ENCODE results near the gene AHNAK2.
"Not testable (repeated sequence)": the region's sequence is repeated elsewhere in the genome, so short reads cannot be mapped to it uniquely, and the experiment has no call there.

The AHNAK2 gene

DNA sequence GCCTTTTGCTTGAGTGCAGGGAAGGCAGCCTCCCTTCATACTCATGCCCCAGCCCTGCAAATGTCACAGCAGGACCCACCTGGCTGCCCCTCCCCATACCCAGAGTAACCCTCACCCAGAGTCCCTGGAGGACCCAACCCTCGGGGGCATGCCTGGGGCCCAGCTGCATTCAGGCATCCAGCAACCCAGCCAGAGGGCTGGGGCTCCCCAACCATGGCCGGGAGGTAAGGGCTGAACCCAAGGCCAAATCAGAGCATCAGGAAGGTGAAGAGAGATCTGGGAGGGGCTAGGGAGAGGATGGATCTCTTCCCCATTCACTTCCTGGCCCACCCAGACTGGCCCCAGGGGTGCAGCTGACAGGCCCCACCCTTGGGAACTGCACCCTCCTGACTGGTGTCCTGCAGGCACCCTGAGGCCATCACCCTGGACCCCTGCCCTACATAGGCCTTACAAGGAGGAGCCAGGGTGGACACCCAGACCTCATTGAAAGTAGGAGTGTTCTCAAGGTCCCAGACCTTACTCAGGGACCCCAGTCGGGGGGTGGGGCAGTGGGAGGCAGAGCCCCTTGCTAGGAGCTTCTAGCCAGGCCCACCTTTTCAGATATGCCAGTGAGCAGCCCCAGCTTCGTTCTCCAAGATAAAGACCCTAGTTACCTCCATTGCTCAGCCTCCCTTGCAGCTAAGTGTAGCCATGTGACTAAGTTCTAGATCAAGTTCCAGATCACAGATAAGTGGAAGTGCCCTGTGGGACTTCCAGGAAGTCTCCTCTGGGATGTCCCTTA, 54.3 kb downstream of the AHNAK2 start:
- H3K9me3 ChIP-seq (ENCODE audit: severe bottlenecking): peaks cover 7% of the 10 kb centered on the region
- H3K4me3 ChIP-seq (ENCODE audit: low read depth, low read length): no peak overlapping the region
- no peaks in the 10 kb centered on the region for H3K27me3 ChIP-seq (ENCODE audit: insufficient read depth, low read depth, severe bottlenecking)
- H3K36me3 ChIP-seq: no peaks in the 10 kb centered on the region
- DNase-seq: no peak
- H3K27ac ChIP-seq: no peak overlapping the region
- TF ChIP-seq, protein P1, sequence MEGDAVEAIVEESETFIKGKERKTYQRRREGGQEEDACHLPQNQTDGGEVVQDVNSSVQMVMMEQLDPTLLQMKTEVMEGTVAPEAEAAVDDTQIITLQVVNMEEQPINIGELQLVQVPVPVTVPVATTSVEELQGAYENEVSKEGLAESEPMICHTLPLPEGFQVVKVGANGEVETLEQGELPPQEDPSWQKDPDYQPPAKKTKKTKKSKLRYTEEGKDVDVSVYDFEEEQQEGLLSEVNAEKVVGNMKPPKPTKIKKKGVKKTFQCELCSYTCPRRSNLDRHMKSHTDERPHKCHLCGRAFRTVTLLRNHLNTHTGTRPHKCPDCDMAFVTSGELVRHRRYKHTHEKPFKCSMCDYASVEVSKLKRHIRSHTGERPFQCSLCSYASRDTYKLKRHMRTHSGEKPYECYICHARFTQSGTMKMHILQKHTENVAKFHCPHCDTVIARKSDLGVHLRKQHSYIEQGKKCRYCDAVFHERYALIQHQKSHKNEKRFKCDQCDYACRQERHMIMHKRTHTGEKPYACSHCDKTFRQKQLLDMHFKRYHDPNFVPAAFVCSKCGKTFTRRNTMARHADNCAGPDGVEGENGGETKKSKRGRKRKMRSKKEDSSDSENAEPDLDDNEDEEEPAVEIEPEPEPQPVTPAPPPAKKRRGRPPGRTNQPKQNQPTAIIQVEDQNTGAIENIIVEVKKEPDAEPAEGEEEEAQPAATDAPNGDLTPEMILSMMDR (IDR thresholded peaks at IDR 0.05; ENCODE audit: low read depth, low read length): no peak

DNA sequence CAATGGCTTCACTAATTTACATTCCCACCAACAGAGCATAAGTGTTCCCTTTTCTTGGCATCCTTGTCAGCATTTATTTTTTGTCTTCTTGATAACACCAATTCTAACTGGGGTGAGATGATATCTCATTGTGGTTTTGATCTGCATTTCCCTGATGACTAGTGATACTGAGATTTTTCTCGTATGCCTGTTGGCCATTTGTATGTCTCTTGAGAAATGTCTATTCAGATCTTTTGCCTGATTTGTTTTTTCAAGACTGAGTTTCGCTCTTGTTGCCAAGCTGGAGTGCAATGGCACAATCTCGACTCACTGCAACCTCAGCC, 58.2 kb downstream of the AHNAK2 start:
- Histone ChIP-seq H3K27ac (no peak overlapping the region), H3K36me3 (no peaks in the 10 kb centered on the region)
- TF ChIP-seq, protein P1 (IDR thresholded peaks at IDR 0.05; ENCODE audit: low read depth, low read length): no peak

DNA sequence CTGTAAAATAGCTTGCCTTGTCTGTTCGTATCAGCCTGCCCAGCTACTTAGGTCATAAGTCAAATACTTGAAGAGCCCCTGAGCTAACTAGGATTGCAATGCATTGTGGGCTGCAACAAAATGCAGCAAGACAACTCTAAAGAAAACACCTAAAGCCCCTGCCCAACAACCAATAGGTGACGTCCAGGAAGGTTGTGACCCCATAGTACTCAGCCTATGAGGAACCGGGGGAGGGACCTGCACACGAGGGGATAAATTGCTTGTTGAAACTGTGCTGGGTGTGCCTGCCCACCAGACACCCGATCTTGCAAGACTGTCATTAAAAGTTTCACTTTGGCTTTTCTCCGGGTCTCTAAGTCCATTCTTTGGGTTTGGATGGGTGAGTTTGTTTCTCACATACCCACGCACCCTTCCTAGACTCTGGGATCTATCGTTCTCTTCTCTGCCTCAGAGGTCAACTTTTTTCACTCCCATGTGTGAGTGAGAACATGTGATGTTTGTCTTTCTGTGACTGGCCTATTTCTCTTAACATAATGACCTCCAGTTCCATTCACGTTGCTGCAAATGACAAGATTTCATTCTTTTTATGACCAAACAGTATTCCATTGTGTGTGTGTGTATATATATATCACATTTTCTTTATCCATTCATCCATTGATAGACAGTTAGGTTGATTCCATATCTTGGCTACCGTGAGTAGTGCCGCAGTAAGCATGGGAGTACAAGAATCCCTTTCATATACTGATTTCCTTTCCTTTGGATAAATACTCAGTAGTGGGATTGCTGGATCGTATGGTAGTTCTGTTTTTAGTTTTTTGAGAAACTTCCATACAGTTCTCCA, 58.8 kb downstream of the AHNAK2 start:
- not testable (repeated sequence) for H3K4me3 ChIP-seq (ENCODE audit: low read depth, low read length); H3K27ac ChIP-seq; H3K9me3 ChIP-seq (ENCODE audit: severe bottlenecking); H3K36me3 ChIP-seq; DNase-seq; H3K27me3 ChIP-seq (ENCODE audit: insufficient read depth, low read depth, severe bottlenecking)

More for the DNA sequence above, 58.2 kb downstream of the AHNAK2 start:
- no peaks in the 10 kb centered on the region for H3K27me3 ChIP-seq (ENCODE audit: insufficient read depth, low read depth, severe bottlenecking)
- no peak overlapping the region for H3K4me3 ChIP-seq (ENCODE audit: low read depth, low read length)
- peaks cover 7% of the 10 kb centered on the region for H3K9me3 ChIP-seq (ENCODE audit: severe bottlenecking)
- no peak for DNase-seq

DNA sequence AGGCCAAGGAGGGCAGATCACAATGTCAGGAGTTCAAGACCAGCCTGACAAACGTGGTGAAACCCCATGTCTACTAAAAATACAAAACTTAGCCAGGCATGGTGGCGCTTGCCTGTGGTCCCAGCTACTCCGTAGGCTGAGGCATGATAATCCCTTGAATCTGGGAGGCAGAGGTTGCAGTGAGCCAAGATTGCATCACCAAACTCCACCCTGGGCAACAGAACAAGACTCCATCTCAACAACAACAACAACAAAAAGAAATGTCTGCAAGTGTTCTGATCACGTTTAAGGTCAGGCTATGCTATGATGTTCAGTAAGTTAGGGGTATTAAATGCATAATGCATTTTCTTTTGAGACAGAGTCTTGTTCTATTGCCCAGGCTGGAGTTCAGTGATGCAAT, 60.2 kb downstream of the AHNAK2 start:
- Histone ChIP-seq H3K36me3 (no peaks in the 10 kb centered on the region), H3K4me3 (ENCODE audit: low read depth, low read length) (no peak overlapping the region), H3K27me3 (ENCODE audit: insufficient read depth, low read depth, severe bottlenecking) (no peaks in the 10 kb centered on the region), H3K9me3 (ENCODE audit: severe bottlenecking) (peaks cover 4% of the 10 kb centered on the region), H3K27ac (no peak overlapping the region)
- DNase-seq: no peak
- TF ChIP-seq, protein P1 (IDR thresholded peaks at IDR 0.05; ENCODE audit: low read depth, low read length): no peak

DNA sequence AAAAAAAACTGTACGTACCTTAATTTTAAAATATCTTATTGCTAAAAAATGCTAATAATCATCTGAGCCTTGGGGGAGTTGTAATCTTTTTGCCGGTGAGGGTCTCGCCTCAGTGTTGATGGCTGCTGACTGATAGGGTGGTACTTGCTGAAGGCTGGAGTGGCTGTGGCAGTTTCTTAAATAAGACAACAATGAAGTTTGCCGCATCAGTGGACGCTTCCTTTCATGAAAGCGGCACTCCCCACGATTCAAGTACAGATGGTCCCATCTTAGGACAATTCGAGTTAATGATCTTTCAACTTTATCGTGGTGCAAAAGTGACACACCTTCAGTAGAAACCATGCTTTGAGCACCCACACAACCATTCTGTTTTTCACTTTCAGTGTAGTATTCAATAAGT, 61.1 kb downstream of the AHNAK2 start:
- TF ChIP-seq, protein P1 (IDR thresholded peaks at IDR 0.05; ENCODE audit: low read depth, low read length): no peak
- Histone ChIP-seq H3K27ac (no peak overlapping the region), H3K4me3 (ENCODE audit: low read depth, low read length) (no peak overlapping the region), H3K27me3 (ENCODE audit: insufficient read depth, low read depth, severe bottlenecking) (no peaks in the 10 kb centered on the region), H3K36me3 (no peaks in the 10 kb centered on the region), H3K9me3 (ENCODE audit: severe bottlenecking) (peaks cover 8% of the 10 kb centered on the region)
- DNase-seq: no peak

DNA sequence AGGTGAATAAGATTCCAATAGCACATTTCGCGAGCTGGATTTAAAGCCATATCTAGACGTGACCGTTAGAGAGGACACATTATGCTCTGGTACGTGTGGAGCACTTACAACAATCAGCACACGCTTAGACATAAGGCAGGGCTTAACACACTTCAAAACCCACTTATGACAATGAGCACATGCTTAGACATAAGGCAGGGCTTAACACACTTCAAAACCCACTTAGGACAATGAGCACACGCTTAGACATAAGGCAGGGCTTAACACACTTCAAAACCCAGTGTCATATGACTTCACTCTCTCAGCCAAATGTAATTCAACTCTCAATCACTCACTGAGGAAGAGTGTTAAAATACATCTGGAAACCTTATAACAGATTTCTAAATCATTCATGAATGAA, 64.7 kb downstream of the AHNAK2 start:
- H3K9me3 ChIP-seq (ENCODE audit: severe bottlenecking): peaks cover 28% of the 10 kb centered on the region
- no peaks in the 10 kb centered on the region for H3K27me3 ChIP-seq (ENCODE audit: insufficient read depth, low read depth, severe bottlenecking)
- H3K36me3 ChIP-seq: no peaks in the 10 kb centered on the region; the same call in 1 of the 2 replicates
- no peak overlapping the region for H3K27ac ChIP-seq
- H3K4me3 ChIP-seq (ENCODE audit: low read depth, low read length): no peak overlapping the region
- TF ChIP-seq, protein P1 (IDR thresholded peaks at IDR 0.05; ENCODE audit: low read depth, low read length): no peak
- DNase-seq: peak; percentile 8

Measured in WERI-Rb-1 (cell line).